DMS114 treated with DMSO at 0.1 percent for 48 hours (cell line): ENCODE measurements around the gene PPP1R10.
A peak's percentile ranks its signal among the peaks of the same experiment; 100 is the strongest.

ENCODE experiments used
- DNase-seq: peaks from one replicate; lab custom pipeline; 2025; ENCODE audit not compliant: unreplicated experiment; lab: John Stamatoyannopoulos, UW

Gene PPP1R10

GRCh38 chr6:30557683-30557981 is 59.4 kb downstream of the PPP1R10 start:
- DNase-seq: peak; percentile 58

GRCh38 chr6:30556906-30557682 is 59.9 kb downstream of the PPP1R10 start, which contains the start of gene PRR3:
TSS of gene PRR3 (plus strand) at chr6:30557295. CDS start at chr6:30557345, 50 bp downstream.
- peak; percentile 95 for DNase-seq

GRCh38 chr6:30556066-30556905 is 60.8 kb downstream of the PPP1R10 start, which contains the start of gene GNL1:
TSS of gene GNL1 (minus strand) at chr6:30556489. CDS start at chr6:30556203, 286 bp downstream.
- peak; percentile 80 for DNase-seq

- no peak for DNase-seq
Measured at GRCh38 chr6:30555816-30556065, 61.3 kb downstream of the PPP1R10 start.

GRCh38 chr6:30554962-30555815 is 61.9 kb downstream of the PPP1R10 start:
- no peak for DNase-seq

GRCh38 chr6:30554404-30554803 is 62.6 kb downstream of the PPP1R10 start:
- no peak for DNase-seq
